OCI-LY7 (cell line): ENCODE measurements around the gene ERP27.

Experiments
- EZH2phosphoT487 ChIP-seq: fragments of 200-600 bp; sonication (generic); IDR thresholded peaks from 2 replicates; pipeline ENCODE4 v1.6.1; 2018; ENCODE audit warnings: low read depth, borderline replicate concordance, mild to moderate bottlenecking, mixed run types, antibody characterized with exemption, low read length, moderate library complexity, mixed read lengths
- TF ChIP-seq, protein P1 (sequence below): fragments of 200-600 bp; sonication (generic); conservative IDR thresholded peaks from 2 replicates; pipeline ENCODE4 v1.5.1; 2014; ENCODE audit warnings: mild to moderate bottlenecking, antibody characterized with exemption, low read length, moderate library complexity, mixed read lengths

DNA sequence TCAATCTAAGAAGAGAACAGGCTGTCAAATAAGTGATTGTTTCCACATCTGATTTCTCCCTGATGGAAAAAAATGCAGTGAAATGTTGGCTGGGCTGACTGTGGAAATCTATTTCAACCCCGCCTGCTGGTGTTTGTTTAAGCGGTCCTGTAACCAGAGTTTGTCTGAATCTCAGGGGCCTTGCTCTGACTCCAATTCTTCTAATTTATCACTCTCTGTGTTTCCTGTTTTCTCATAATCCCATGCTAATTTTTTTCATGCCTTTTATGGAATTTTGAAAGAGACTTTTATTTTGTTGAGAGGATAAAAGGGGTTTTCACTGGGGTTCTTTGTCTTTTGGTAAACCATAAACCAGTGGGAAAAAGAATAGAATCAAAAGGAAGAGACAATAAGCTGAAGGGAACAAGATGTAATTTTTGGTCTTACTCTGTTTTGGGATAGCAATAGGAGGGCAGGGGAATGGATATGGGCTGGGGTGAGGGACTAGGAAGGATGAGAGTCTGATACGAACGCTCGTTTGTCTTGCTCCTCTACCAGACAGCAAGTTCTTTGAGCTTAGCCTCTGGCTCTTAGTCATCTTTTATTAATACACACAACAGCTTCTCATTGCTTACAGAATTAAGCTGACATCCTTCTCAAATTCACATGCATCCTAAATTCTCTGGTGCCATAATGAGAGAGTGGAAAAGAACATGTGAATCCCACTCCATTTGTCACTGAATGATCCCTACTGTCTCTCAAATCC is 44.7 kb downstream of the ERP27 start:
- TF ChIP-seq, protein P1, sequence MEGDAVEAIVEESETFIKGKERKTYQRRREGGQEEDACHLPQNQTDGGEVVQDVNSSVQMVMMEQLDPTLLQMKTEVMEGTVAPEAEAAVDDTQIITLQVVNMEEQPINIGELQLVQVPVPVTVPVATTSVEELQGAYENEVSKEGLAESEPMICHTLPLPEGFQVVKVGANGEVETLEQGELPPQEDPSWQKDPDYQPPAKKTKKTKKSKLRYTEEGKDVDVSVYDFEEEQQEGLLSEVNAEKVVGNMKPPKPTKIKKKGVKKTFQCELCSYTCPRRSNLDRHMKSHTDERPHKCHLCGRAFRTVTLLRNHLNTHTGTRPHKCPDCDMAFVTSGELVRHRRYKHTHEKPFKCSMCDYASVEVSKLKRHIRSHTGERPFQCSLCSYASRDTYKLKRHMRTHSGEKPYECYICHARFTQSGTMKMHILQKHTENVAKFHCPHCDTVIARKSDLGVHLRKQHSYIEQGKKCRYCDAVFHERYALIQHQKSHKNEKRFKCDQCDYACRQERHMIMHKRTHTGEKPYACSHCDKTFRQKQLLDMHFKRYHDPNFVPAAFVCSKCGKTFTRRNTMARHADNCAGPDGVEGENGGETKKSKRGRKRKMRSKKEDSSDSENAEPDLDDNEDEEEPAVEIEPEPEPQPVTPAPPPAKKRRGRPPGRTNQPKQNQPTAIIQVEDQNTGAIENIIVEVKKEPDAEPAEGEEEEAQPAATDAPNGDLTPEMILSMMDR, result no peak
- TF ChIP-seq EZH2phosphoT487, result no peak
